HG02610 (cell line): ENCODE results near the gene JAG2.

ENCODE experiments used
- ATAC-seq: cut with Tn5 transposase; IDR thresholded peaks from one replicate; pipeline ENCODE4 v1.9.1; 2021; ENCODE audit warnings: mild to moderate bottlenecking, moderate library complexity; ENCODE audit not compliant: unreplicated experiment

JAG2 gene

DNA sequence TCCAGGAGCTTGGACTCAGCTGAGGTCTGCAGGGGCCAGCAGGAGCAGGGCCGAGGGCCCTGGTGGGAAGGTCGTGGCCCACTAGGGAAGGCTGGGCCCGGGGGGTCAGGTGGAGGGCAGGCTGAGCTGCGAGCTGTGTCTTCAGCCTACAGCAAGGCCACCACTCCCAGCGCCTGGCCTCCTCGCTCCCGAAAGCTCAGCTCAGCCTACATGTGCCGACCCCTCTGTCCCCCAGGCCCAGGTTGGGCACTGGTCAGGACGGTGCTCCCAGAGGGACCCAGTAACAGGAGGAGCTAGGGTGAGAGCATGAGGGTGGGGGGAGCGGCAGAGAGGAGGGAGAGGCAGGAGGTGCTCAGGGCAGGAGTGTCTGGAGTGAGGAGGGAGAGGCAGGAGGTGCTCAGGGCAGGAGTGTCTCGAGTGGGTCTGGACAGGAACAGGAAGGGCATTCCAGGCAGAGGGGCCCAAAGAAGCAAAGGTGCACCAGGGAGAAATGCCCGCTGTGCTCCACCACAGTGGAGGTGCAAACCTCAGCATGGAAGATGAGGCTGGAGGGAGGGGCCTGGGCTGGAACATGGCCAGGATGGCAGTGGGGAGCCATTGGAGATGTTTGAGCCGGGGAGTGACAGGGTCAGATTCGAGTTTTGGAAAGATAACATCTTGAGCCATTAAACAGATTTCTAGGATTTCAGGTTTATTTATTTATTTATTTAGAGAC is 74.2 kb downstream of the JAG2 start:
- ATAC-seq = no peak

DNA sequence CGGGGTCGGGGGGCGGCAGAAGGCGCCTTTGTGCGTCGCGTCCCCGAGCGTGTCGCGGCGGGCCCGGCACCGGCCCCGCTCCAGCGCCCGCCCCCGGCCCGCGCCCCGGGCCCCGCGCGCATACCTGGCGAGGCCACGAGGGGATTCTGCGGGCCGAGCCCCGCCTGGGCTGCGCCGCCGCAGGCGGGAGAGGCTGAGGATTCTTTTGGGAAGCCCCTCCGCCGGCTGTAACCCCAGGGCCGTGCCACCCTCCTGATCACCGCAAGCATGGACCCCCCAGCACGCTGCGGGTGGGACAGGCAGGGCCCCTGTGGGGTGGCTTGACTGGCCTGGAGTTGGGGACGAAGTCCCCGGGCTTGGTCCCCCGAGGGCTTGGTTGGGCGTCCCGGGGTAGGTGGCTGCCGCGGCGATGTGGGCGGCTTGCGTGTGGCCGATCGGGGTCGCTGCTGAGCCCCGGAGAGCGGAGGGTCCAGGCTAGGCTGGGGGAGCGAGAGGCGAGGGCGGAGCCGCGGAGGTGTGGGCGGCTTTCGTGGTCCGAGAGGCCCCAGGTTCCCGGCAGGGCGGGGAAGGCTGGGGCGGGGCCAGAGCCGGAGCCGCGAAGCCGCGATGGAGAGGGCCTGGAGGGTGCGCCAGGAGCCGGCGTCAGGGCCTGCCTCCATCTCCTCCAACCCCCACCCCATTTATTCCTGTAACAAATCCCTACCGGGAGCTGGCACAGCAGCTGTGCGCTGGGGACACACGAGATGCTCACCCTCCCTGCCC is 75.0 kb downstream of the JAG2 start:
- ATAC-seq = peak; percentile 61

DNA sequence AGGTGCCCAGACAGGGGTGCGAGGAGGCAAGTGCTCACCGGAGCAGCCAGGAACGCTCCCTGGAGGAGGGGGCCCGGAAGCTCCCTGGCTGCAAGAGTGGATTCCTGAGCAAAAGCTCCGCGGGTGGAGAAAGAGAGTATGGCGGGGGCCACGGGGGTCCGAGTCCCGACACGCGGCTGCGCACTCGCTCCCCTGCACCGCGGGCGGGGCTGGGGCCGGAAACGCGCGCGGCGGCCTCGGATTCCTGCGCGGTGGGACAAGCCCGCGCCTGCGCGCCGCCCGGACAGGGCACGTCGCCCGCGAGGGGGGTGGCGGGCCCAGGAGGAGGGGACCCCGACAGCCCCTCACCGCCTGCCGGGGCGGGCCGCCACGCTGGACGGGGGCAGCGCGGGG is 75.5 kb downstream of the JAG2 start:
- no peak for ATAC-seq

DNA sequence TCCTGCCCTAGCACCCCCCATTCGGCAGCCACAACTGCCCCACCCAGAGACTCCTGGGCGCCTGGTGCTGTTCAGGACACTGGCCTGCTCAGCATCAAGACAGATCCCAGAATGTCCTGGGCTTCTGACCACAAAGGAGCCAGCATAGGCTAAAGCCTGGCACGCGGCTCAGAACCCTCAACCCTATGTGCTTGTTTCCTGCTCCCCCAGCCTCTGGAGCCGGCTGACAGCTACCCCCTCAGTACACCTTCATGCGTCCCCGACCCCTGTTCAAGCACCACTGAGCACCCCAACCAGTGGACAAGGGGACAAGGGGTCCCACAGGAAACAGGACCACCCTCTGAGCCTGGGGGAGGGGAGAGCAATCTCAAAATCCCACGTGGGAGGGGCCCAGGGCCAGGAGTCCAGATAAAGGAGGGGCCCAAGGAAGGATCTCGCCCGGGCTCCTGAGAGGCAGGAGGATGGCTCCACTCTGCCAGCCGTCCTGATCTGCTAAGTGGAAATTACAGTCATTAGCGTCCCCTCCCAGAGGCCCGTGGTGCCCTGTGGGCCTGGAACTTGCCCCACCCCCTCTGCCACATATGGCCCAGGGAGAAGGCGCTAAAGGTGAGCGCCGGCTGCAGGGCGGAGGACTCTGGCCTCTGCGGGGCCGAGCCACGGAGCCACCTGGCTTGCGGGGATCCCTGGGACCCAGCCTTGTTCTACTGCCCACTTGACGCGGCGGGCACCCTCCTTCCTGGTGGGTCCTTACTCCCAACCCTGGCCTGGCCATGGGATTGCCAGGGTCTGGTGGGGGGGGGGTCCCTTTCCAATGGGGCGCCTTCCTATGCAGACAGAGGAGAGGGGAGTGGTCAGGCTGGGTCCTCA is 76.2 kb downstream of the JAG2 start:
- ATAC-seq = no peak

DNA sequence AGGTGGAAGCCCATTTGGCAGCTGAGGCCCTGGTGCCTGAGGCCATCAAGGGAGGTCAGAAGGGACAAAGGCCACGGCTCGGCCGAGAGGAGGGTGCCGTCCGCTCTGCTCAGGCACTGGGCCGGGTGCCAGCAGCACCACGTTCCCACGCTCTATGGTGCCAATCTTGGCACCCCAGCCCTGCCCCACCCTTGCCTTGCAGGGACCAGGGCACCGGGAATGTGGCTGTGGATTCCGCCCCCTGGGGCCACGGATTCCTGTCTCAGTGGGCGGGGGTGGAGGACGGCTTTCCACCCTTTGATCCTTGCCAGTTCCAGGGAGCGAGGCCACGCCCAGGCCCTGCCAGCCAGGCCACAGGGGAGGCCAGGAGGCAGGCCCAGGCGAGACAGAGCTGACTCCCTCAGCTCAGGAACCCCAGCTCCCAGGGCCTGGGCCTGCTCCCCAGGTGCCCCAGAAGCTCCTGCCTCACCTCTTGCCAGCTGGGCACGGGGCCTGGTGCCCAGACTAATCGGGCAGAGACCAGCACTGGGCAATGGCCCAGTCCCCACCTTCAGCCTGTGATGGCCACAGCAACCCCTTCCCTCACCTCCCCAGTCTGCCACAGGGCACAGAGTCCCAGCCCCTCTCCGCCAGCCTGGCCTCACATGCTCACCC is 76.9 kb downstream of the JAG2 start:
- ATAC-seq = no peak

DNA sequence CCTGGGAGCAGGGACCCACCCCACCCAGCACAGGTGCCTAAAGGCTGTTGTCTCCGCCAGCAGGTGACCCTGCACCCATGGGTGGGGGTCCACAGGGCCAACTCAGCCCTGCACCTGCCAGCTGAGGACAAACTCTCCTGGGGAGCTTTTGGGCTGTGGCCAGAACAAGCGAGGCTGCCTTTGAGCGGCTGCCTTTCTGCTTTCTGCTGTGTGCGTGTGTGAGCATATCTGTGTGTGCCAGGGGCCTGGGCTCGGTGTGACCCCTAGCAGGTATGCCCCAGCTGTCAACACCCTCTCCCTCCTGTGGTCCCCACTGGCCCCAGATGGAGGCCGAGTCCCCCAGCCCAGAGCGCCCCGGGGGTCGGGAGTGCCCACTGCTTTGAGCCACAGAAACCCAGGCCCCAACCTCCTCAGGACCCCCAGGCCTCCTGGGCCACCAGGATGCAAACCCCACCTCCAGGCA is 77.5 kb downstream of the JAG2 start:
- ATAC-seq = no peak
